DMS53 treated with DMSO at 0.1 percent for 48 hours (cell line): ENCODE measurements around the gene PCGF3.
"Not testable (repeated sequence)": the region's sequence is repeated elsewhere in the genome, so short reads cannot be mapped to it uniquely, and the experiment has no call there.

Experiments
- DNase-seq: peaks from one replicate; lab custom pipeline; 2025; ENCODE audit not compliant: unreplicated experiment; lab: John Stamatoyannopoulos, UW

Gene PCGF3

GRCh38 chr4:667545-667925 lies 38.1 kb upstream of the PCGF3 start:
- no peak for DNase-seq

- not testable (repeated sequence) for DNase-seq
Measured at GRCh38 chr4:668219-668618, 37.4 kb upstream of the PCGF3 start.

- not testable (repeated sequence) for DNase-seq
Measured at GRCh38 chr4:669806-670559, 35.6 kb upstream of the PCGF3 start.

- no peak for DNase-seq
Measured at GRCh38 chr4:671769-672168, 33.9 kb upstream of the PCGF3 start.

- DNase-seq = no peak
Measured at GRCh38 chr4:673349-674091, 32.1 kb upstream of the PCGF3 start.

- peak; percentile 98 for DNase-seq
Measured at GRCh38 chr4:674172-675035, 31.2 kb upstream of the PCGF3 start, which contains the start of the genes ATP5ME and MYL5. ATP5ME (minus strand) TSS chr4:674276; CDS start chr4:674247, 29 bp downstream. MYL5 (plus strand) TSS chr4:674542; CDS start chr4:678027, 3,485 bp downstream.

- DNase-seq = no peak
Measured at GRCh38 chr4:675036-675882, 30.4 kb upstream of the PCGF3 start.

- no peak for DNase-seq
Measured at GRCh38 chr4:675980-676870, 29.4 kb upstream of the PCGF3 start.

- no peak for DNase-seq
Measured at GRCh38 chr4:676871-677235, 28.8 kb upstream of the PCGF3 start.

GRCh38 chr4:677431-678293 lies 28.0 kb upstream of the PCGF3 start:
- peak; percentile 80 for DNase-seq

GRCh38 chr4:678331-679103 lies 27.1 kb upstream of the PCGF3 start:
- no peak for DNase-seq

GRCh38 chr4:679104-679481 lies 26.5 kb upstream of the PCGF3 start:
- DNase-seq = no peak

GRCh38 chr4:679629-680028 lies 26.0 kb upstream of the PCGF3 start:
- no peak for DNase-seq

GRCh38 chr4:680091-680490 lies 25.5 kb upstream of the PCGF3 start:
- DNase-seq = no peak

- peak; percentile 29 for DNase-seq
Measured at GRCh38 chr4:680551-680927, 25.1 kb upstream of the PCGF3 start.

GRCh38 chr4:680928-681645 lies 24.5 kb upstream of the PCGF3 start:
- peak; percentile 66 for DNase-seq

- peak; percentile 80 for DNase-seq
Measured at GRCh38 chr4:681736-682451, 23.7 kb upstream of the PCGF3 start.
